CD14-positive monocyte (primary cell): ENCODE measurements around the gene ABCG5. TPM values are rescaled to one million over a fixed set of nuclear protein-coding genes. Genes with fewer than 3 reads are reported as not detected.

Source experiments
- DNase-seq, 3 donors: peaks; one replicate each; pipeline ENCODE4 v3.0.0-alpha.2; 2011 to 2022
- H2AFZ ChIP-seq: 2 replicates; pipeline ENCODE4 v1.6.0; 2012; ENCODE audit warnings: mild to moderate bottlenecking, low read depth, low read length, inconsistent platforms; ENCODE audit not compliant: insufficient read depth, poor library complexity, severe bottlenecking
- H3K27ac ChIP-seq, 2 donors: 1 replicate in 1 of 2; 2 replicates in 1 of 2; pipeline ENCODE4 v1.5.1; 2012 to 2013; ENCODE audit warnings: low read length in 2 of 2, control low read depth in 1 of 2, inconsistent platforms in 1 of 2, low read depth in 1 of 2, mild to moderate bottlenecking in 1 of 2
- H3K27me3 ChIP-seq, 2 donors: one replicate each; pipeline versions ENCODE4 v1.6.0 to v1.6.1; 2011 to 2013; ENCODE audit warnings: low read length in 2 of 2; ENCODE audit not compliant: control insufficient read depth in 2 of 2, insufficient read depth in 2 of 2
- H3K36me3 ChIP-seq, 2 donors: replicated peaks in 1 of 2; 1 replicate in 1 of 2; 2 replicates in 1 of 2; pipeline versions ENCODE4 v1.5.1 to v1.6.1; 2012 to 2013; ENCODE audit warnings: low read length in 2 of 2, control low read depth in 1 of 2, inconsistent platforms in 1 of 2, mild to moderate bottlenecking in 1 of 2; ENCODE audit not compliant: insufficient read depth in 2 of 2, control insufficient read depth in 1 of 2
- H3K4me1 ChIP-seq, 2 donors: 1 replicate in 1 of 2; 2 replicates in 1 of 2; pipeline versions ENCODE4 v1.5.1 to v1.6.1; 2012 to 2013; ENCODE audit warnings: low read length in 2 of 2, control low read depth in 1 of 2, inconsistent platforms in 1 of 2, mild to moderate bottlenecking in 1 of 2, moderate library complexity in 1 of 2; ENCODE audit not compliant: insufficient read depth in 2 of 2, control insufficient read depth in 1 of 2
- H3K4me2 ChIP-seq: replicated peaks from 2 replicates; pipeline ENCODE3; 2012; ENCODE audit warnings: low read length, moderate library complexity, mild to moderate bottlenecking; ENCODE audit not compliant: poor library complexity, severe bottlenecking; ENCODE audit errors: extremely low read depth
- H3K4me3 ChIP-seq, 3 experiments: fragments of 200-600 bp in 1 of 3; sonication (generic) in 1 of 3; replicated peaks in 1 of 3; 1 replicate in 2 of 3; 2 replicates in 1 of 3; pipeline ENCODE4 v1.5.1; 2011 to 2013; ENCODE audit warnings: low read length in 3 of 3, mild to moderate bottlenecking in 3 of 3, control low read depth in 2 of 3, low read depth in 2 of 3, inconsistent platforms in 1 of 3, moderate library complexity in 1 of 3
- H3K79me2 ChIP-seq: 2 replicates; pipeline ENCODE4 v1.6.0; 2012; ENCODE audit warnings: mild to moderate bottlenecking, control low read depth, inconsistent platforms, low read length, moderate library complexity; ENCODE audit not compliant: insufficient read depth
- H3K9ac ChIP-seq: 2 replicates; pipeline ENCODE4 v1.6.0; 2017; ENCODE audit warnings: low read length, mild to moderate bottlenecking; ENCODE audit not compliant: insufficient read depth, poor library complexity, severe bottlenecking
- H3K9me3 ChIP-seq, 2 donors: replicated peaks in 1 of 2; 1 replicate in 1 of 2; 2 replicates in 1 of 2; pipeline versions ENCODE4 v1.5.1 to v1.6.1; 2012 to 2013; ENCODE audit warnings: low read length in 2 of 2, control low read depth in 1 of 2; ENCODE audit not compliant: control insufficient read depth in 1 of 2, insufficient read depth in 1 of 2
- H4K20me1 ChIP-seq: 2 replicates; pipeline ENCODE4 v1.6.0; 2012; ENCODE audit warnings: mild to moderate bottlenecking, low read length, control low read depth, moderate library complexity; ENCODE audit not compliant: insufficient read depth
- H3K27ac Mint-ChIP-seq, 7 donors: one replicate each; pipeline ENCODE4 v1.8.0; 2020; ENCODE audit warnings: mild to moderate bottlenecking in 7 of 7, mixed read lengths in 7 of 7, moderate library complexity in 6 of 7, inconsistent platforms in 2 of 7
- H3K27me3 Mint-ChIP-seq, 3 donors: one replicate each; pipeline ENCODE4 v1.8.0; 2021 to 2022; ENCODE audit warnings: low read depth in 3 of 3, mild to moderate bottlenecking in 3 of 3, mixed read lengths in 3 of 3, moderate library complexity in 3 of 3, inconsistent platforms in 1 of 3
- H3K36me3 Mint-ChIP-seq, 2 donors: one replicate each; pipeline ENCODE4 v1.8.0; 2020; ENCODE audit warnings: mixed read lengths in 2 of 2, inconsistent platforms in 1 of 2, mild to moderate bottlenecking in 1 of 2
- H3K4me1 Mint-ChIP-seq: one replicate; pipeline ENCODE4 v1.8.0; 2020; ENCODE audit warnings: mild to moderate bottlenecking, mixed read lengths
- H3K4me3 Mint-ChIP-seq, 2 donors: one replicate each; pipeline ENCODE4 v1.8.0; 2020; ENCODE audit warnings: mild to moderate bottlenecking in 2 of 2, mixed read lengths in 2 of 2, moderate library complexity in 1 of 2
- H3K9me3 Mint-ChIP-seq, 7 donors: one replicate each; pipeline ENCODE4 v1.8.0; 2020 to 2022; ENCODE audit warnings: mixed read lengths in 7 of 7, mild to moderate bottlenecking in 6 of 7, moderate library complexity in 6 of 7, inconsistent platforms in 2 of 7
- CTCF ChIP-seq: fragments of 200-600 bp; IDR thresholded peaks from one replicate; pipeline ENCODE4 v1.8.0; 2022; ENCODE audit warnings: antibody characterized with exemption, mild to moderate bottlenecking
- WGBS: methylation state at CpG from one replicate; pipeline ENCODE4 v1.1.5; 2013; ENCODE audit warnings: missing lambda C conversion rate; ENCODE audit not compliant: insufficient coverage; 5-methylcytosine and 5-hydroxymethylcytosine counted together
- intact Hi-C, 2 donors: fragments of 100-400 bp; cut with micrococcal nuclease; formaldehyde crosslinking; loops; one replicate each; pipeline versions ENCODE4 v1.15.0 to v1.15.1; 2023
- polyA plus RNA-seq, 3 donors: library from polyadenylated mRNA; depleted of rRNA in 1 of 3; unstranded in 2 of 3; stranded (reverse) in 1 of 3; fragments of 300-500 nt in 2 of 3; fragments of >200 nt in 1 of 3; fragmentation: Illumina TruSeq in 2 of 3; gene quantifications; 1 replicate in 2 of 3; 2 replicates in 1 of 3; pipeline ENCODE4 v1.2.3, GENCODE V29; 2012 to 2021

The ABCG5 gene
- polyA plus RNA-seq, 3 donors, result not detected

DNA sequence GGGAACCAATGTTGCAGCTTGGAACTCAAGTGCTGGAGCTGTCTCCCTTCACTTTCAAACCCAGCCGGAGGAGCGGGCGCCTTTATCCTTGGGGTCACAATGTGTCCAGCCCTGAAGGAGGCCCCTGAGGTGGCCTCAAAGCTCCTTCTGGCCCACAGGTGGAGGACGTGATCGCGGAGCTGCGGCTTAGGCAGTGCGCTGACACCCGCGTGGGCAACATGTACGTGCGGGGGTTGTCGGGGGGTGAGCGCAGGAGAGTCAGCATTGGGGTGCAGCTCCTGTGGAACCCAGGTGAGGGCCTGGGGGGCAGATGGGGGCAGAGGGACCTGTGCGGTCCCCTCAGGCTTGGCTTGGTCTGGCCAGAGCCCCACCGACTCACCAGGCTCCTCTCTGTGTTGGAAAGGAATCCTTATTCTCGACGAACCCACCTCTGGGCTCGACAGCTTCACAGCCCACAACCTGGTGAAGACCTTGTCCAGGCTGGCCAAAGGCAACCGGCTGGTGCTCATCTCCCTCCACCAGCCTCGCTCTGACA, 13.6 kb upstream of the ABCG5 start:
- Histone ChIP-seq H3K79me2 (no peaks in the 10 kb centered on the region), H3K9me3 (no peaks in the 10 kb centered on the region), H2AFZ (no peak overlapping the region), H3K27me3 (no peaks in the 10 kb centered on the region), H3K4me2 (no peak overlapping the region), H3K4me3 (no peak overlapping the region), H4K20me1 (no peaks in the 10 kb centered on the region), H3K36me3 (no peaks in the 10 kb centered on the region), H3K27ac (no peak overlapping the region), H3K4me1 (no peaks in the 10 kb centered on the region), H3K9ac (no peak overlapping the region)
- Mint-ChIP-seq H3K4me3 (no peak overlapping the region), H3K36me3 (no peaks in the 10 kb centered on the region), H3K9me3 (no peaks in the 10 kb centered on the region), H3K27ac (no peak overlapping the region), H3K4me1 (no peaks in the 10 kb centered on the region), H3K27me3 (peaks cover 7 to 24% (median 9%) of the 10 kb centered on the region in 3 donors)
- DNase-seq, result no peak
- WGBS, result 97% methylated on average over 21 of the region's 21 CpGs
- TF ChIP-seq CTCF, result no peak
- intact Hi-C loops, result no loop called here

DNA sequence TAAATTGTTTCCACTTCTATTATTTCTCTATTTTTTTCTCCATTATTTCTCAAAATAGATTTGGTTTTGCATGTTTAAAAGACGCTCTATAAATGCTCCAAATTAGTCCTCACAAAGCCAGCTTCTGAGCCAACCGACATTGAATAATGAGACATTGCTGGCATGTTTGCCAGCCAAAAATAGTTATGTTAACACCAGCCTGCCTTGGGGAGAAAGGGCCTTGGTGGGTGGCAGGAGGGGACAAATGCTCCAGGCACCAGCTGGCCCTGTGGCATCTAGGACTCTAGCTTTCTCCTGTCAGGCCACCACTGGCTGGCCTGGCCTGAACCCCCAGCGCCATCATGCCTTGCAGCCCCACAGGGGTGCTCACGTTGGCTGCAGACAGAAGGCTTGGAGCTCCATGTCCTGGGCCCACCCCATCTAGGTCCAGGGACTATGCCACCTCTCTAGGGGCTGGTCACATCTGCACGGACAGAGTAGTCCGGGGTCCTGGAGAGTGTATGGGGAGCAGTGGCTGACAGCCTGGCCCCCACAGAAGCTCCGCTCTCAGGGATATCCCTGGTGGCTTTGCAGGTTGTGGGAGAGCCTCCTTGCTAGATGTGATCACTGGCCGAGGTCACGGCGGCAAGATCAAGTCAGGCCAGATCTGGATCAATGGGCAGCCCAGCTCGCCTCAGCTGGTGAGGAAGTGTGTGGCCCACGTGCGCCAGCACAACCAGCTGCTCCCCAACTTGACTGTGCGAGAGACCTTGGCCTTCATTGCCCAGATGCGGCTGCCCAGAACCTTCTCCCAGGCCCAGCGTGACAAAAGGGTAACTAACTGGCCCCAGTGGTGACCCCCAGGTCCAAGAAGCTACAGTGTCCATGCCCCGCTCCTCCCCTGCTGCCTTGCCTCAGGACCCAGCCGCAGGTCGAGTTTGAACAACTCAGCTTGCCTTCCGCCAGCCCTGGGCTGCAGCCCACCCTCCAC, 12.7 kb upstream of the ABCG5 start:
- H3K9ac ChIP-seq, result no peak overlapping the region
- intact Hi-C loops, result no loop called here
- no peak overlapping the region for H2AFZ ChIP-seq
- H3K27ac ChIP-seq, result no peak overlapping the region
- no peaks in the 10 kb centered on the region for H3K27me3 ChIP-seq
- no peak overlapping the region for H3K27ac Mint-ChIP-seq
- no peaks in the 10 kb centered on the region for H4K20me1 ChIP-seq
- H3K36me3 ChIP-seq, result no peaks in the 10 kb centered on the region
- no peaks in the 10 kb centered on the region for H3K9me3 Mint-ChIP-seq
- WGBS, result 94% methylated on average over 14 of the region's 20 CpGs
- H3K9me3 ChIP-seq, result no peaks in the 10 kb centered on the region
- DNase-seq, result no peak
- no peaks in the 10 kb centered on the region for H3K4me1 Mint-ChIP-seq
- H3K4me3 Mint-ChIP-seq, result no peak overlapping the region
- H3K79me2 ChIP-seq, result no peaks in the 10 kb centered on the region
- no peak overlapping the region for H3K4me2 ChIP-seq
- H3K27me3 Mint-ChIP-seq, result peaks cover 10 to 20% (median 10%) of the 10 kb centered on the region in 3 donors
- H3K36me3 Mint-ChIP-seq, result no peaks in the 10 kb centered on the region
- no peak overlapping the region for H3K4me3 ChIP-seq
- no peaks in the 10 kb centered on the region for H3K4me1 ChIP-seq
- TF ChIP-seq CTCF, result no peak
